Thyroid gland (tissue), 4 donors: ENCODE data around the gene SPR. TPM values are rescaled to one million over a fixed set of nuclear protein-coding genes. Genes with fewer than 3 reads are reported as not detected.

ENCODE experiments used
- DNase-seq, 2 donors: peaks; one replicate each; pipeline ENCODE4 v3.0.0-alpha.2; 2019
- H3K27ac ChIP-seq, 3 donors: fragments of 200-600 bp; sonication (generic); 1 replicate in 2 of 3; 2 replicates in 1 of 3; pipeline ENCODE4 v1.5.1; 2016 to 2019; ENCODE audit warnings: mild to moderate bottlenecking in 1 of 3, moderate library complexity in 1 of 3
- H3K27me3 ChIP-seq: fragments of 200-600 bp; sonication (generic); one replicate; pipeline ENCODE4 v1.5.1; 2019
- H3K36me3 ChIP-seq, 2 donors: fragments of 200-600 bp; sonication (generic); one replicate each; pipeline ENCODE4 v1.5.1; 2016 to 2019
- H3K4me1 ChIP-seq, 2 donors: fragments of 200-600 bp; sonication (generic); one replicate each; pipeline ENCODE4 v1.5.1; 2017 to 2019
- H3K4me3 ChIP-seq, 3 donors: fragments of 200-600 bp; sonication (generic); replicated peaks in 1 of 3; 1 replicate in 2 of 3; 2 replicates in 1 of 3; pipeline ENCODE4 v1.5.1; 2016; ENCODE audit warnings: mild to moderate bottlenecking in 1 of 3
- H3K9me3 ChIP-seq: fragments of 200-600 bp; sonication (generic); one replicate; pipeline ENCODE4 v1.5.1; 2017
- CTCF ChIP-seq, 6 experiments: fragments of 200-600 bp in 3 of 6; fragments of 450-650 bp in 3 of 6; sonication (generic) in 3 of 6; IDR thresholded peaks; one replicate each; pipeline ENCODE4 v1.5.1; 2016 to 2019; ENCODE audit warnings: antibody characterized with exemption in 6 of 6, mild to moderate bottlenecking in 2 of 6, inconsistent platforms in 1 of 6, moderate library complexity in 1 of 6
- POLR2A ChIP-seq, 2 donors: fragments of 450-650 bp; IDR thresholded peaks; one replicate each; pipeline ENCODE4 v1.6.1; 2017; ENCODE audit warnings: antibody characterized with exemption in 2 of 2, mild to moderate bottlenecking in 2 of 2, moderate library complexity in 1 of 2
- WGBS, 2 donors: methylation state at CpG; one replicate each; pipeline ENCODE4 v1.1.5; 2017; 5-methylcytosine and 5-hydroxymethylcytosine counted together
- intact Hi-C: fragments of 100-400 bp; cut with DNase I; formaldehyde crosslinking; loops from one replicate; pipeline ENCODE4 v1.15.1; 2023
- total RNA-seq, 4 donors: library from RNA; depleted of rRNA; stranded (reverse); fragments of >200 nt; gene quantifications; one replicate each; pipeline ENCODE4 v1.2.3, GENCODE V29; 2016

SPR gene
- total RNA-seq, 4 donors from 2014 or later, result 29.4 to 83.0 (median 55.9) TPM

GRCh38 chr2:72915320-72915906 is 28.2 kb downstream of the SPR start:
- H3K4me1 ChIP-seq, result peaks cover 38 to 46% of the 10 kb centered on the region in 2 donors

GRCh38 chr2:72915907-72916742 is 28.9 kb downstream of the SPR start:
- Histone ChIP-seq H3K4me3 (peak overlapping the region in 2 of 3 donors; percentile 6 to 33), H3K4me1 (peaks cover 38 to 51% of the 10 kb centered on the region in 2 donors), H3K36me3 (no peaks in the 10 kb centered on the region), H3K27ac (no peak overlapping the region), H3K27me3 (peaks cover 66% of the 10 kb centered on the region), H3K9me3 (no peaks in the 10 kb centered on the region)
- TF ChIP-seq POLR2A (IDR thresholded peaks at IDR 0.05) (no peak), CTCF (IDR thresholded peaks at IDR 0.05) (peak in 1 of 6 experiments; percentile 4)
- DNase-seq, result peak; percentile 57 to 64
- intact Hi-C loops, result no loop called here
- WGBS, 2 donors, result 2 to 4% methylated on average over 8 to 39 of the region's 86 CpGs

More at GRCh38 chr2:72915320-72915906, 28.2 kb downstream of the SPR start:
- H3K4me3 ChIP-seq, result peak overlapping the region in 1 of 3 donors; percentile 33
- no peak overlapping the region for H3K27ac ChIP-seq
- intact Hi-C loops, result no loop called here
- H3K27me3 ChIP-seq, result peaks cover 59% of the 10 kb centered on the region
- no peaks in the 10 kb centered on the region for H3K36me3 ChIP-seq
- 2 to 3% methylated on average over 20 to 26 of the region's 26 CpGs for WGBS, 2 donors
- TF ChIP-seq CTCF (IDR thresholded peaks at IDR 0.05) (no peak), POLR2A (IDR thresholded peaks at IDR 0.05) (no peak)
- H3K9me3 ChIP-seq, result no peaks in the 10 kb centered on the region
- no peak for DNase-seq

GRCh38 chr2:72916743-72917137 is 29.5 kb downstream of the SPR start:
- H3K4me1 ChIP-seq, result peaks cover 38 to 51% of the 10 kb centered on the region in 2 donors
- TF ChIP-seq CTCF (IDR thresholded peaks at IDR 0.05) (no peak), POLR2A (IDR thresholded peaks at IDR 0.05) (no peak)
- 5 to 7% methylated on average over 8 to 10 of the region's 29 CpGs for WGBS, 2 donors
- no peak overlapping the region for H3K27ac ChIP-seq
- H3K9me3 ChIP-seq, result no peaks in the 10 kb centered on the region
- peaks cover 69% of the 10 kb centered on the region for H3K27me3 ChIP-seq
- intact Hi-C loops, result no loop called here
- H3K36me3 ChIP-seq, result no peaks in the 10 kb centered on the region
- DNase-seq, result no peak
- H3K4me3 ChIP-seq, result peak overlapping the region in 2 of 3 donors; percentile 6 to 33

GRCh38 chr2:72917138-72917876 is 30.1 kb downstream of the SPR start, which contains the start of gene EMX1:
TSS of gene EMX1 (plus strand) at chr2:72917519. CDS start at chr2:72917853, 334 bp downstream.
- no peaks in the 10 kb centered on the region for H3K36me3 ChIP-seq
- intact Hi-C loops, result no loop called here
- 0 to 3% methylated on average over 18 to 39 of the region's 82 CpGs for WGBS, 2 donors
- H3K9me3 ChIP-seq, result no peaks in the 10 kb centered on the region
- H3K4me1 ChIP-seq, result peaks cover 38 to 51% of the 10 kb centered on the region in 2 donors
- H3K4me3 ChIP-seq, result peak within 1 kb of the TSS in 2 of 3 donors; percentile 6 to 33
- TF ChIP-seq CTCF (IDR thresholded peaks at IDR 0.05) (no peak), POLR2A (IDR thresholded peaks at IDR 0.05) (no peak)
- no peak within 1 kb of the TSS for H3K27ac ChIP-seq
- peaks cover 69% of the 10 kb centered on the region for H3K27me3 ChIP-seq
- peak; percentile 73 to 74 for DNase-seq
